Activated CD4-positive, alpha-beta T cell treated with anti-CD3 and anti-CD28 coated beads, Interleukin-2, amount 50 U/mL, for 24 hours (primary cell): ENCODE data around the gene LIN28A.

ENCODE experiments used
- DNase-seq, 2 donors: peaks; one replicate each; pipeline ENCODE4 v3.0.0-alpha.2; 2020; ENCODE audit warnings: low read depth in 1 of 2, low spot score in 1 of 2

Gene LIN28A

DNA sequence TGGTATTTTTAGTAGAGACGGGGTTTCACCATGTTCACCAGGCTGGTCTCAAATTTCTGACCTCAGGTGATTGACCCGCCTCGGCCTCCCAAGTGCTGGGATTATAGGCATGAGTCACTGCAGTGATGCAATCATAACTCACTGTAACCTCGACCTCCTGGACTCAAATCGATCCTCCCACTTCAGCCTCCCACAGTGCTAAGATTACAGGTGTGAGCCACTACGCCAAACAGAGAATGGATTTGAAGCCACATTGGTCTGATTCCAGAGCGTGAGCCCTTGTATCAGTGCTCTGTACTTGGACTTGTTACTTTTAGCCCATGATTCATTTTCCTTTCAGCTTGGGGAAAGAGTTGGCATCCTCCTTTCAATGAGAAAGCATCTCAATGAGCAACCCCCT, 23.2 kb upstream of the LIN28A start:
- DNase-seq: no peak

DNA sequence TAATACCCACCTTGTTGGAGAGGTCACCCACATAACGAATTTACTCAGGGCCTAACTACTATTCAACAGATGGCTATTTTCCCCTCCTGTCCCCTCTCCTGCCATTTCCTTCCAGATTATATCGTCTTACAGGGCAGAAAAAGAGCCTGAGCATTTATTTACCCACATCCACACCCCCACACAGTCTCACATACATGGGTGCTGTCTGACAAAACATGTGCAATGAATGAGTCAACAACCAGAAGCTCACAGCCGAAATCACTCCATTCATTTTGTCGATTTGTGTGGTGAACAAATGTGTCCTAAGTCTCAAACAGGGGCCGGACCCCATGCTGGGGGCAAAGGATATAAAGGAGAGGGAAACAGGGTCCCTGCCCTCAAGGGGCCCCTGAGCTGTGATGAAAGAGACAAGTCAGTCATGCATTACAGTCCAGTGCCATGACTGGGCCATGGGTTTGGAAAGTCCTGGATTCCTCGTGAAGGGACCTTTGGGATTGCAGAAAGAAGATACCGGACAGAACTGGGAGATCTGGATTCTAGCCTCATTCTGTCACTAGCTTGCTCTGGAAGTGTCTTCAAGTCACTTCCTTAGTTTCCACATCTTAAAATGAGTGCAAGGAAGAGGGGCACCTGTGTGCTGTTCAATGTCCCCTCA, 21.7 kb upstream of the LIN28A start:
- no peak for DNase-seq

DNA sequence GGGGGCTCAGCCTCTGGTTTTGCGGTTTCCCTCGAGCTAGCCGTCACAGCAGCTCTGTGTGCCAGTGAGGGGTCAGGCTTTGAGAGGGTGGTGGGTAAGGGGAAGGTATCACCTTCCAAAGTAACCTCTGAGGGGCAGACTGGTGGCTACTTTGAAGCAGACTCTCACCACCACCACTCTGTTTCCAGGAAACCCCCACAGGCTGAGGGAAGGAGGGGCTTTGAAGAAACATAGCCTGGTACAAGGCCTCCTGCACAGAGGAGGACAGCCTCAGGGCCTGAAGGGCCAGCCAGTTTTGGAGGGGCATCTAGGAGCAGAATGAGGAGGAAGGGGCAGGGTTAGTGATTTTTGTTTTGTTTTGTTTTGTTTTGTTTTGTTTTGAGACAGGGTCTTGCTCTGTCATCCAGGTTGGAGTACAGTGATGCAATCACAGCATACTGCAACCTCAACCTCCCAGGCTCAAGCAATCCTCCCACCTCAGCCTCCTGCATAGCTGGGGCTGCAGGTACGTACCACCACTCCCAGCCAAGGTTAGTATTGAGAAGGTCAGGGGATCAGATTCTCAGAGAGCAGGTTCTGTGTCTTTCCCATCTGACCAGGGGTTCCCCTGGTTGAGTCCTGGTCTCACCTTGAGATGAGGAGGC, 20.9 kb upstream of the LIN28A start:
- no peak for DNase-seq

DNA sequence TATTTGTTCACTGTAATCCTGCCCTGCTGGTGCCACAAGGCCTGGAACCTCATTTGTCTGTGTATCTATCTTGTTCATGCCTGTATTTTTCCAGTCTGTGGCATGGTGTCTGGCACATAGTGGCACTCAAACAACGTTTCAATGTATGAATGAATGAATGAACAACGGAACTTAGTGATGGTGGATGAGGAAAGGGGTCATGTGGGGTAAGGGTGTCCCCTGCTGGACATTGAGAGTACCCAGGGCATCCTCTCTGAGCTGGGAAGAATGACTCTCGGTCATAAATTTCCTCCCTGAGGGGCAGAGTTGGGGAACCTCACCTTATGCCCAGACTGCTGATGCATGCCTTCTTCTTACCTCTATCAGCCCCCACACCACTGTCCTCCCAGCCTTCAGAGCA, 19.2 kb upstream of the LIN28A start:
- DNase-seq: no peak

DNA sequence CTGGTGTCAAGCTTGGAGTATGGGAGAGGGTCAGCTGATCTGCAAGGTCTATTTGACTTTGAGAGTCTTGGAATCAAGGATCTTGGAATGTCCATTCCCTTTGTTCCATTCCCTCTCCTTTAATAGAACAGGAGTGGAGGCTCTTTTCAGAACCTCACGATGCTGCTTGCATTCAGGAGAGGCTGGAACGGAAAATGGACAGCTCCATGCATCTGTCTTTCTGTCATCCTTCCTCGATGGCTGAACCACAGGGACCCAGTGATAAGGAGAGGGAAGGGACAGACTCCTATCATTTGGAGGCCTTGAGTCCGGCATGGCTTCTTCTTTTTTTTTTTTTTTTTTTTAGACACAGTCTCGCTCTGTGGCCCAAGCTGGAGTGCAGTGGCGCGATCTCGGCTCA, 14.9 kb upstream of the LIN28A start:
- no peak for DNase-seq

DNA sequence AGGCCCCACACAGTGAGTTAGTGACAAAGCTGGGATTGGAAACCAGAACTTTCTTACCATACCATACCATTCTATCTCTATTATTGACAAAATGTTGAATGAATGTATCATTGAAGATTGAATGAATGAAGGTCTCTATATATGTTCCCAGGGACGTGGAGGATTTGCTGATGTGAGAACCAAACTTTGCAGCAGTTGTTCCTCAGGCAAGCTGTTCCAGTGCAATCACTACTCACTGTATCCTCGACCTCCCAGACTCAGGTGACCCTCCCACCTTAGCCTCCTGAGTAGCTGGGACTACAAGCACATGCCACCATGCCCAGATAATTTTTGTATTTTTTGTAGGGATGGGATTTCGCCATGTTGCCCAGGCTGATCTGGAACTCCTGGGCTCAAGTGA, 11.6 kb upstream of the LIN28A start:
- DNase-seq: no peak

DNA sequence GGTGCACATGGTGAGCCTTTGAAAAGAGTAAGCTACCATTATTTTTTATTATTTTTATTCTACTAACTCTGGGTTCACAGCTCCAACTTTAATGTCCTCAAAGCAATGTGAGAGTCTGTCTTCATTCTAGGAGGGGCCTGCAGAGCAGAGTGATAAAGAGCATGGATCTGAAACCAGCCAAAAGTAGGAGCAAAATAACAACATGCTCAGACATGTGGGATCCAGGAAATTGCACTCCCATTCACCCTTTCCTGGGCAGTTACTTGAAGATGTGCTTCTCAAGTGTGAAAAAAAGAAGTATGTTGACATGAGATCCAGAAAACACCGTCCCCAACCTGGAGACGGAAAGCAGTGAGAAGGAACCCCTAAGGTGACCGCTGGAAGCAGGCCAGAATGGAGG, 8.7 kb upstream of the LIN28A start:
- DNase-seq: no peak

DNA sequence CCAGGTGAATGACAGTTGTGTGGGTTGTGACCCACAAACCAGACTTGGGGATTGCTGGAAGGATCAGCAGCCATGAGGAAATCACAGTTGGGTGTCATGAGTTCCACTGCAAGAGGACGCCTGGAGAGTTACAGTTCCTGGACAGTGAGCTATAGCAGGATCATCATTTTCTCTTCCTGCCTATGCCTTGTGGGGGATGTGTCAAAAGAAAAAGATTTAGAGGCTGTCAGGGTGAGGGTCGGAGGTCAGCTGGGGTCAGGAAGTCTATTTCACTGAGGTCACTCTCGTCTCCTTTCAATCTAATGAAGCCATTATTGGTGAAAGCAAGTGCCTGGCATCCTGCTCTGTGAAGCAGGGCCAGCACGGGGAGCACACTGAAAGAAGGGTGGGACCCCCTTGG, 7.0 kb upstream of the LIN28A start:
- DNase-seq: no peak

DNA sequence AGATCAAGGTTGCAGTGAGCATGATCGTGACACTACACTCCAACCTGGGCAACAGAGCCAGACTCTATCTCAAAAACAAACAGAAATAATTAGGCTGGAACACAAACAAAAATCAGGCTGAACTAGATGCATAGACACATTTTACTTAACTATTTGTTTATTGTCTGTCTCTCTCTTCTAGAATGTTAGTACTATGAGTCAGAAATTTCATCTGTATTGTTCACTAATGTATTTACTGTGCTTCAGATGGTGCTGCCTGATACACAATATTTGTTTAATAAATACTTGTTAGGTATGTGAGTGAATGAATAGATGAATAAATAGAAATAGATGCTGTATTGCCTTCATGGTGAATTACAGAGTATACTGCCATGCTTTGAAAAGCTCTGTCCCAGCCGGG, 6.0 kb upstream of the LIN28A start:
- no peak for DNase-seq

DNA sequence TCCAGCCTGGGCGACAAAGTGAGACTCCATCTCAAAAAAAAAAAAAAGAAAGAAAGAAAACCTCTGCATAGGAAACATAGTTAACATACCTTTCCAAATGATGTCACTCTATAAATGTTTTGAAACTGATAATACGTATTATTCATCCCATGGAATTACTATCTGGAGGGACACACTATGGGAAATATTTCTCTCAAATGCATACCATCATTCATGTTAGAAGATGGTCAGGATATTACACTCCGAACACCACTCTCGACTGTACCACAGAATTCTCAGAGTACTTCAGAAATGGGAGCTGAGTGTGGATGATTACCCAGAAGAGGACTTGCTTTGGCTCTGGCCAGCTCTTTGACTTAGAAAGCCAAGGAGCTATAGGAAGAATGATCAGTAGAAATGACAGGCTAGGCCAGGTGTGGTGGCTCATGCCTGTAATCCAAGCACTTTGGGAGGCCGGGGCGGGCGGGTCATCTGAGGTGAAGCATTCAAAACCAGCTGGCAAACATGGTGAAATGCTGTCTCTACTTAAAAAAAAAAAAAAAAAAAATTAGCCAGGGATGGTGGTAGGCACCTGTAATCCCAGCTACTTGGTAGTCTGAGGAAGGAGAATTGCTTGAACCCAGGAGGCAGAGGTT, 5.2 kb upstream of the LIN28A start:
- DNase-seq: no peak

DNA sequence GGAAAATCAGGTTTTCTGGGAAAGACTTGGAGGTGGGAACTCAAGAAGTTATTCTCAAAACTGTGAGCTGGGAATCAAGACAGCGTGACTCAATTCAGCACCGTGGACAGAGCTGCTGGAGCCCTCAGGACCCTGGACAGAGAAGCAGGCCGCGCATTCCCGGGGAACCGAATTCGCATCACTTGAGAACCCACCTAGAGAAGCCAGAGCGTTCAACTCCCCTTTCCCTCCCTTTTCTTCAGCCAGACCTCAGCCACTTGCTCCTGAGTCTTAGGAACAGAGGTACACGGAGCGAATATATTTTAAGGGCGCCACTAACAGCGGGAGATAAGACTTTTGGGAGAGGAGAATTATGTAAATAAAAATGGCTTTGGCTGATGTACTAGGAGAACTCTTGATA, 2.0 kb upstream of the LIN28A start:
- DNase-seq: peak; percentile 63 to 69

DNA sequence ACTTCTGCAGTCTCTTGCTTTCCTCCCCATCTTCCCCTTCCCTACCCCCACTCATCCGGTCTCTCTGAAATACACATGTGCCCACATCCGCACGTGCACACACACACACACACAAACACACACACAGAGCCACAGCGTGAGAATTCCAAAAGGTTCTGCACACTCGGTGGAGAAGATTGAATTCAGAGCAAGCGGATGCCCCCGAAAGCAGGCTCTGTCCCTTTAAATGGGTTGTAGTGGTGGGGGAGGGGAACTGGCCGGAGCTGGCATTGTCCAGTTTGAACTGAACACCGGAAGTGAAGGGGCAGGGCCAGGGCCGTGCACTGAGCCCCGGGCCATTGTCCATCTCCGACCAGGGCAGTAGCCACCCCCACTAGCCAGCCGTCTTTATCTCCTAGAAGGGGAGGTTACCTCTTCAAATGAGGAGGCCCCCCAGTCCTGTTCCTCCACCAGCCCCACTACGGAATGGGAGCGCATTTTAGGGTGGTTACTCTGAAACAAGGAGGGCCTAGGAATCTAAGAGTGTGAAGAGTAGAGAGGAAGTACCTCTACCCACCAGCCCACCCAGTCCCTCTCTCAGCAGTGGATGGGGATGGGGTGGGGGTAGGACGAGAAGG, 1.3 kb upstream of the LIN28A start:
- no peak for DNase-seq

DNA sequence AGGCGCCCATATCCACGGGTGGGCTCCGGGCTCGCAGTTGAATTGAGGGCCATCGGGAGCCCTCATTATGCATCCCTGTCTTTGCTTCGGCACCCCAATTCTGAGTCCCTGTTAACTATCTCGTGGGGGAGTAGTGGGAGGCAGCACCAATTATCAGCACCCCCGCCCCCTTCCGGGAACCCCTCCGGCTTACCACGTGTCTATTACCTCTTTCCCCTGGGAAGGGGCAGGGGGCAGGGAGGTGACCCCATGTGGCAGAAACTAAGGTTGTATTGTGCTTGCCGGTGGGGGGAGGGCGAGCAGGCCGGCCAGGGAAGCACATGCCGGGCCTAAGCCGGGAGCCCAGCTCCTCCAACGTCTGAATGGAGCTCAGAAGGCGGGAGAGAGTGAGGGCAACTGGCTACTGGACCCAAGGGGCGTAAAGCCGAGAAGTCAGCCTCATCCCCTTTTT, 1.0 kb downstream of the LIN28A start:
- DNase-seq: no peak

DNA sequence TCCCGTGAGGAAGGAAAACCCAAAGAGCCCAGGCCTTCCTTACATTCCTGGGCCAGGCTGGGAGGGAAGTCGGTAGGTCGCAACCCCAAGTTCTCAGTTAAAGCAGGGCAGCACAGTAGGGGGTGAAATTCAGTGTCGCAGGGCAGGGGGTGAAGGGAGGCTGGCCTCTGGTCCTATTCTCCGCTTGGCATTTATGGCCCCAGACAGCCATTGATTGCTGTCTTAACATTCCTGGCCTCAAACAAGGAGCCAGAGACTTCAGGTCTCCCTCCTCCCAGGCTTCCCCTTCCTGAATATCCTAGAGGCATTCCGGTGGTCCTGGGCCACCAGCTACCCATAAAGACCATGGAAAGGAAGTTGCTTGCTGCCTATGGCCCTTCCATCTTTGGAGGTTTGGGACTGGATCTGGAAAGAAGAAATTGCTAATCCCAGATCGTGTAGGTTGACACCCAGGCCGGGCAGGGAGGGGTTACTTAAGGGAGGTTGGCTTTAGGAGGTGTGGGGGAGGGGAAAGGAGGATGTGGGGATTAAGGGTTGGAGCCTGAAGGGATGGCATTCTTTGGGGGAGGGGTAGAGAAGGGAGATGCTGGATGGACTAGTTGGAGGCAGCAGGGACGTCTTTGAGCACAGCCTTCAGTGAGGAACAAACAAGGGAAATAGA, 1.7 kb downstream of the LIN28A start:
- DNase-seq: no peak

DNA sequence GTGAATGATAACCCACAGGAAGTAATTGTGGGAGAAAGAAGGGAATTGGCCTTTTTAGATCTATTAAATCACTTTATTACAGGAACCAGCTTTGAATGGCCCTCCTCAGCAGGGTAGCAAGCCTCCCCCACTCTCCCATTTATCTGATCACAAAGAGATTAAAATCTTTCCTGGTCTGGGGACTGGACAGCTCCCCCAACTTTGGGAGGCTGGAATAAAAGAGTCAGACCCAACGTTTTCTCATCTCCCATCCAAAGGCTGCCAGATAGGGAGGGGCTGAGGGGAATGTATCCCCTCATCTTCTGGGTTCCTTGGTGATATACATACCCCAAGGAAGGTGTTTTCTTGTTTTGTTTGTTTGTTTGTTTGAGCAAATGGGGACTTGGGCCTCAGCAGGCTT, 2.4 kb downstream of the LIN28A start:
- DNase-seq: no peak

DNA sequence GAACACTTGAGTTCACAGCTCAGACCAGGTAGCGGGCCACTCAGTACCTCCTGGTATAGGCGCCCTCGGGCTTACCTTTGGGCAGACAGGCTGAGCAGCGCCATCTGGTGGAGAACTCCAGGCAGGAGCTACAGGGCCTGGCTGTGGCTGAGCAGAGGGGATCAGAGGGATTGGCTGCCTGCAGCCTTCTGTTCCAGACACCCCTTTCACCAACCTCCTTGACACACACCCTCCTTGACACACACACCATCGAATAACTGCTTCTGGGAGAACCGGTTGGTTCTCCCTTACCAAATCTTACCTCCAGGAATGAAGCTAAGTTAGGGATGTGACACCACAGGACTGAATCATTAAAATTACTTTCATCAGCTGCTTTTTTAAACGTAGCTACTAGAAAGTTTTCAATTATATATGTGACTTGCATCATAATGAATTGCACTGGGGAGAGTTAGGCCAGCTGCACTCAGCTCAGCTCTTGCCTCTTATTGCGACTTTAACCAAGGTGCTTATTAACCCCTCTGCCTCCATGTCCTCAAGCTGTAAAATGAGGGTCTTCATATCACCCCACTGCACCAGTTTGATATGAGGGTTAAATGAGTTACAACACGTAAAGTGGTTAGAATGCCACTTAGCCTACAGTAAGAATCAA, 6.6 kb downstream of the LIN28A start:
- DNase-seq: peak; percentile 70 to 82

DNA sequence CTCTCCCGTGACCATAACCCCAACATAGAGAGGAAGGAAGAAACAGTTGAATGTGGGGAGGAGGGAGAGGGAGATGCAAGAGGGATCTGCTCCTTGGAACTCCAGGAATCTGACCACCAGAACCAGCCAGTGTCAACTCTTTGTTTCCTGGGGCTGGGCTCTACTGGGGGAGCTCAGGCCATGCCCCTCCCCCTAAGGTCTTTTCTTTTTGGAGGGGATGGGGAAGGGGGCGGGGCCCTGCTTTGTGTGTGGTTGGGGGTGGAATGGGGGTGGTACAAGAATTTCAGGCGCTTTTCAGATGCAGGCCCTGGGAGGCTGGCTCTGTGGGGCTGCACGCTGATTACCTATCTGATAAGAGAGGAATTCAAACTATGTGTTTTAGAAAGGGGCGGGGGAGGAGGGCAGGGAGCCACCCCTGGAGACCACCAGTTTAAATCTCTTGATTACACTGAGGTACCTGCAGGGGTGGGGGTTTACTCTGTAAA, 8.3 kb downstream of the LIN28A start:
- no peak for DNase-seq

DNA sequence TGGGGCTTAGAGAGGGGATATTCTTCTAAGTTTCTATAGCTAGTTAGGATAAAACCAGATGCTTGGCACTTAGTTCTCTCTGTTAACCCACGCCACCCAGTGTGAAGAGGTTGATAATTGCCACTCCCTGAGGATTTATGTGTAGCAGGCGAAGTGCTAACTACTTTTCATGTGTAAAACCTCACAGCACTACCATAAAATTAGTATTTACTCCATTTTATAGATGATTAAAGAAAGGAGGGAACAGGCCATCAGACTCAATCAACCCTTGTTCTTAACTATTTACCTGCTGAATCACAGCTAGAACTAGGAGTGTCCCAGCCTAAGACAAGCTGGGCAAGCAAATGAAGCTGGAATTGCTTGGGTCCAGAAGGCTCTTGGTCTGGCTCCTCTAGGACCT, 8.9 kb downstream of the LIN28A start:
- no peak for DNase-seq

DNA sequence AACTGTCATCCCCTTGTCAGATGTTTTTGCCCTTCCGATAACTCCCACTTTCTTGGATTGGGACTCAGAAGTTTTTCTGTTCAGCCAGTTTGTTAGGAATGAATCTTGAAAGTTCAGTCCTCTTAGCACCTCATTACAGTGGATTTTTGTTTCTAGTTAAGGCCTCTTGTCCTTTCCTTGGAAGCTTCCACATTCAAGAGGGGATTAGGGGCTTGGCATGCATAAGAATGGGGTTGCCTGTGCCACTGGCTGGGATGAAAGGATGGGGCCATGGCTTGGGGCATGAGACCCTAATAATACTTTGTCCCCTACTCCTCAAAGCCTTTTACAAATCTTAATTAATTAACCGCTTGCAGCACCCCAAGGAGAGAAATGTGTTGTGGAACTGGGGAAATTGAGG, 19.1 kb downstream of the LIN28A start:
- no peak for DNase-seq

DNA sequence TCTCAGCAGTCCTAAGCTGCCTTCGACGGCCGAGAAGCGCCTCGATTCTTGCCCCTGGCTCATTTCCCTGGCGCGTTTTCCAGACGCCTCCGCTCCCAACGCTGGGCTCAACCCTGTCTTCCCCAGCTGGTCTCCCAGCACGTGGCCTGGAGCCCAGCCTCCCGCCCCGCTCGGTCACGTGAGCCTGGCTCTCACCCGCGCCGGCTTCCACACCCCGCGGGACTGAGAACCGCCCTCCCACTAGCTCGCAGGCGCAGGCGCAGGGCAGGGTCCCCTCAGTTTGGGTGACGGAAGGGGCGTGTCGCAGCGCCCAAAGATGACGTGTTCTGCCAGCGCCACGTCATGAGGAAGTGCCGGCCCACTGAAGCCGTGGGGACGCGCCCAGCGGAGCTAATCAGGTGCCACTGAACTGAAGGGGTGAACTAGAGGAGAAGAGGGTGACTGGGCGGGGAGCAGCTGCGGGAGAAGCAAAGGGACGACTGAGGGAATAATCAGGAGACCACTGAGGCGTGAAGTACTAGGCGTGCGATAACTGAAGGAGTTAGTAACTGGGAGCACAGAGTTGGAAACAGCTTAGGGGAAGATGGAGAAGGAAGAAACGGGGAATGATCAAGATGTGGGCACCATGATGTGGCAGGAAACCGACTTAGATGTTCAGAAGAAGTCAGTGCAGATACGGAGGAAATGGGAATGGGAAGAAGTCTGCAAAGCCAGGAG, 21.5 kb downstream of the LIN28A start, which contains the start of gene DHDDS:
Gene DHDDS, plus strand, starts transcription at position 343 of the 717 bp plus-strand sequence. CDS start 625 bp downstream, outside the sequence.
- DNase-seq: peak; percentile 98
